DND-41 (cell line): ENCODE data around the gene LSM3.

Source experiments
- EZH2 ChIP-seq: IDR thresholded peaks from 3 replicates; pipeline ENCODE4 v1.6.1; 2012; ENCODE audit warnings: borderline replicate concordance, low read depth, mild to moderate bottlenecking, moderate library complexity, low read length, inconsistent platforms; ENCODE audit not compliant: severe bottlenecking
- TF ChIP-seq, protein P1 (sequence below): IDR thresholded peaks from 2 replicates; pipeline ENCODE4 v1.5.1; 2012; ENCODE audit warnings: borderline replicate concordance, low read length, moderate library complexity, mild to moderate bottlenecking; ENCODE audit not compliant: poor library complexity, severe bottlenecking; ENCODE audit errors: extremely low read depth

DNA sequence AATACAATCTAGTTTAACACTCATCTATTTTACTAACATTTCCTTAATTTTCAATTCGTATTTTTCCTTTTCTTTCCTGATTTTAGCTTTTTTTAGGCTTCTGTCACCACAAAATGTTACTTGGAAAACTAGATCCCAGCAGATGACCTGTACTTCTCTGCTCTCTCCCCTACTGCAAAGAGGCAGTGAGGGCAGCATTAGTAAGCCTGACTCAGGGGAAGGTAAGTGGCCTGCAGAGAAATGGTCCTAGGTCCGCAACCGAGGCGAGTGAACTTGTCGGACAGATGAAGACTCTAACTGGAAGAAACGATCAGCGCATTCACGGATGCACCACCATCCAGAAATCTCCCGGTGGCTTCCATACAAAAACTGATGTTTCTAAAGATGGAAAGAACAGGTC lies 33.4 kb upstream of the LSM3 start:
- TF ChIP-seq, protein P1, sequence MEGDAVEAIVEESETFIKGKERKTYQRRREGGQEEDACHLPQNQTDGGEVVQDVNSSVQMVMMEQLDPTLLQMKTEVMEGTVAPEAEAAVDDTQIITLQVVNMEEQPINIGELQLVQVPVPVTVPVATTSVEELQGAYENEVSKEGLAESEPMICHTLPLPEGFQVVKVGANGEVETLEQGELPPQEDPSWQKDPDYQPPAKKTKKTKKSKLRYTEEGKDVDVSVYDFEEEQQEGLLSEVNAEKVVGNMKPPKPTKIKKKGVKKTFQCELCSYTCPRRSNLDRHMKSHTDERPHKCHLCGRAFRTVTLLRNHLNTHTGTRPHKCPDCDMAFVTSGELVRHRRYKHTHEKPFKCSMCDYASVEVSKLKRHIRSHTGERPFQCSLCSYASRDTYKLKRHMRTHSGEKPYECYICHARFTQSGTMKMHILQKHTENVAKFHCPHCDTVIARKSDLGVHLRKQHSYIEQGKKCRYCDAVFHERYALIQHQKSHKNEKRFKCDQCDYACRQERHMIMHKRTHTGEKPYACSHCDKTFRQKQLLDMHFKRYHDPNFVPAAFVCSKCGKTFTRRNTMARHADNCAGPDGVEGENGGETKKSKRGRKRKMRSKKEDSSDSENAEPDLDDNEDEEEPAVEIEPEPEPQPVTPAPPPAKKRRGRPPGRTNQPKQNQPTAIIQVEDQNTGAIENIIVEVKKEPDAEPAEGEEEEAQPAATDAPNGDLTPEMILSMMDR: no peak
- TF ChIP-seq EZH2: no peak
